UCSD-AML1 (cell line): ENCODE results near the gene PPARD.
"Not testable (repeated sequence)": the region's sequence is repeated elsewhere in the genome, so short reads cannot be mapped to it uniquely, and the experiment has no call there.

Experiments
- DNase-seq: peaks from one replicate; lab custom pipeline; 2025; ENCODE audit not compliant: unreplicated experiment; lab: John Stamatoyannopoulos, UW

The PPARD gene

GRCh38 chr6:35435074-35435837, 92.9 kb downstream of the PPARD start:
- DNase-seq, result no peak

GRCh38 chr6:35436071-35436857, 93.9 kb downstream of the PPARD start:
- no peak for DNase-seq

GRCh38 chr6:35438378-35439065, 96.2 kb downstream of the PPARD start:
- DNase-seq, result not testable (repeated sequence)

- DNase-seq, result no peak
These were observed 97.0 kb downstream of the PPARD start for GRCh38 chr6:35439308-35439707.

- DNase-seq, result no peak
These were observed 98.8 kb downstream of the PPARD start for GRCh38 chr6:35441205-35441604.

GRCh38 chr6:35441642-35442041, 99.3 kb downstream of the PPARD start:
- no peak for DNase-seq

GRCh38 chr6:35442693-35443092, 100.3 kb downstream of the PPARD start:
- no peak for DNase-seq

- no peak for DNase-seq
These were observed 101.1 kb downstream of the PPARD start for GRCh38 chr6:35443341-35444030.

- no peak for DNase-seq
These were observed 103.3 kb downstream of the PPARD start for GRCh38 chr6:35445691-35446090.

- no peak for DNase-seq
These were observed 105.8 kb downstream of the PPARD start for GRCh38 chr6:35448191-35448590.

- no peak for DNase-seq
These were observed 107.0 kb downstream of the PPARD start for GRCh38 chr6:35449287-35449881.

- DNase-seq, result no peak
These were observed 109.2 kb downstream of the PPARD start for GRCh38 chr6:35451354-35452182.

GRCh38 chr6:35452183-35453090, 110.1 kb downstream of the PPARD start, which contains the start of gene FANCE:
Gene FANCE, plus strand, starts transcription at chr6:35452338. Its CDS starts 208 bp downstream, at chr6:35452546.
- peak; percentile 97 for DNase-seq

GRCh38 chr6:35453236-35453635, 110.9 kb downstream of the PPARD start:
- DNase-seq, result no peak

GRCh38 chr6:35454391-35455110, 112.2 kb downstream of the PPARD start:
- no peak for DNase-seq

GRCh38 chr6:35457907-35458306, 115.5 kb downstream of the PPARD start:
- DNase-seq, result no peak

GRCh38 chr6:35461270-35461669, 118.9 kb downstream of the PPARD start:
- no peak for DNase-seq

- DNase-seq, result no peak
These were observed 120.9 kb downstream of the PPARD start for GRCh38 chr6:35463292-35463691.
